PC-9 (cell line): ENCODE data around the gene MGAT5.

ENCODE experiments used
- EZH2 ChIP-seq: fragments of 200-600 bp; sonication (generic); IDR thresholded peaks from 2 replicates; pipeline ENCODE4 v1.8.0; 2017; ENCODE audit warnings: antibody characterized with exemption, low read depth
- TF ChIP-seq, protein P1 (sequence below): fragments of 200-600 bp; sonication (generic); conservative IDR thresholded peaks from 2 replicates; pipeline ENCODE4 v1.6.1; 2017; ENCODE audit warnings: mixed run types, antibody characterized with exemption, mild to moderate bottlenecking, moderate library complexity

DNA sequence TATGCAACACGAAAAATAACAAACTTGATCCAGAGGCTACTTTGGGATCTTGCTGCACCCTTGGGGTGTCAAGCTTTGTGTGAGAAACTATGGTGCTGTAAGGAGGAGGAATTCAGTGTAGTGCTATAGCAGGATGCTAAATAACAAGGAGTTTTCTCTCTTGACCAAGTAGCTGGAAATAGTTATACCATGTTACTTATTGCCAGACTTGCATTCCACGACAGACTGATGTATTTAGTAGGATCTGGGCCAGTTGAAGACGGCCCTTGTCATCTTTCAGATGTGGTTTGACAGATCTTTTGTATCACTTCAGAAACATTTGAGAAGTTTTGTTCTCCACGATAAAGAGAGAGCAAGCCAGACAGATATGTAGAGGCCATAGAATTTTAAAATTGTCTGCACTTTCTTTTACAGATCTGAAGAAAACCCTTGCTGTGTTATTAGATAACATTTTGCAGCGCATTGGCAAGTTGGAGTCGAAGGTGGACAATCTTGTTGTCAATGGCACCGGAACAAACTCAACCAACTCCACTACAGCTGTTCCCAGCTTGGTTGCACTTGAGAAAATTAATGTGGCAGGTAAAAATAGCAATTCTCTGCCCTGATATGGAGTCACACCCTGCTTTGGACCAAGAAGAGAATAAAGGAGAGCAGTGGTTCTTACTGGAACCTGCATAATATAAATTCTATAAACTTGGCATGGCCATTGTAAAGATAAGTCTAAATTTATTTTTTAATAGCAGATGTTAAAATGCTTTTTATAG, 16.3 kb downstream of the MGAT5 start:
- TF ChIP-seq, protein P1, sequence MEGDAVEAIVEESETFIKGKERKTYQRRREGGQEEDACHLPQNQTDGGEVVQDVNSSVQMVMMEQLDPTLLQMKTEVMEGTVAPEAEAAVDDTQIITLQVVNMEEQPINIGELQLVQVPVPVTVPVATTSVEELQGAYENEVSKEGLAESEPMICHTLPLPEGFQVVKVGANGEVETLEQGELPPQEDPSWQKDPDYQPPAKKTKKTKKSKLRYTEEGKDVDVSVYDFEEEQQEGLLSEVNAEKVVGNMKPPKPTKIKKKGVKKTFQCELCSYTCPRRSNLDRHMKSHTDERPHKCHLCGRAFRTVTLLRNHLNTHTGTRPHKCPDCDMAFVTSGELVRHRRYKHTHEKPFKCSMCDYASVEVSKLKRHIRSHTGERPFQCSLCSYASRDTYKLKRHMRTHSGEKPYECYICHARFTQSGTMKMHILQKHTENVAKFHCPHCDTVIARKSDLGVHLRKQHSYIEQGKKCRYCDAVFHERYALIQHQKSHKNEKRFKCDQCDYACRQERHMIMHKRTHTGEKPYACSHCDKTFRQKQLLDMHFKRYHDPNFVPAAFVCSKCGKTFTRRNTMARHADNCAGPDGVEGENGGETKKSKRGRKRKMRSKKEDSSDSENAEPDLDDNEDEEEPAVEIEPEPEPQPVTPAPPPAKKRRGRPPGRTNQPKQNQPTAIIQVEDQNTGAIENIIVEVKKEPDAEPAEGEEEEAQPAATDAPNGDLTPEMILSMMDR: no peak
- TF ChIP-seq EZH2: no peak
